ENCODE results near the gene TMPRSS11A. TPM values are rescaled to one million over a fixed set of nuclear protein-coding genes. Genes with fewer than 3 reads are reported as not detected.

The TMPRSS11A gene, protein sequence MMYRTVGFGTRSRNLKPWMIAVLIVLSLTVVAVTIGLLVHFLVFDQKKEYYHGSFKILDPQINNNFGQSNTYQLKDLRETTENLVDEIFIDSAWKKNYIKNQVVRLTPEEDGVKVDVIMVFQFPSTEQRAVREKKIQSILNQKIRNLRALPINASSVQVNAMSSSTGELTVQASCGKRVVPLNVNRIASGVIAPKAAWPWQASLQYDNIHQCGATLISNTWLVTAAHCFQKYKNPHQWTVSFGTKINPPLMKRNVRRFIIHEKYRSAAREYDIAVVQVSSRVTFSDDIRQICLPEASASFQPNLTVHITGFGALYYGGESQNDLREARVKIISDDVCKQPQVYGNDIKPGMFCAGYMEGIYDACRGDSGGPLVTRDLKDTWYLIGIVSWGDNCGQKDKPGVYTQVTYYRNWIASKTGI
- total RNA-seq (not detected), total RNA-seq (0 reads per million in 2 donors)

DNA sequence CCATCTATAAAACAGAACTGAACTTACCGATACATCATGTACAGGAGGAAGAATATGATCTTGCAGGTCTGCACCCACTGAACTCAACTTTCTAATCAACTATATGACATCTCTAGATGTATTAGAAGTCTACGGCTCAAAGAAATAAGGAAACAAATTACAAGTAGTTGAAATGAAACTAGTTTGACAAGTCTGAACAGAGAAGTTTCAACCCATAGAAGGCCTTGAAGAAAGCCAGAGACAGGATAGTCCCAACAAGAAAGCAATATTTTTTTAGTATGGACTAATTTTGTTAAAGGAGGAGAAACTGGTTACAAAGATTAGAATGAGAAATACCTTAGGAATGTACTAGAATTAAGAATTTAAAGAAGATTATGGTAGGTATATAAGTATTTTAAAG lies at the start of gene TMPRSS11A:
Gene TMPRSS11A (minus strand): TSS at position 138 of the 400 bp plus-strand sequence. CDS start 100 bp downstream, at position 38.
- no peaks in the 10 kb centered on the region for H3K4me1 Mint-ChIP-seq
- no peak within 1 kb of the TSS for H3K27ac Mint-ChIP-seq
- DNase-seq: no peak
- H3K9me3 ChIP-seq (ENCODE audit: control insufficient read depth, low read length, poor library complexity, severe bottlenecking): no peaks in the 10 kb centered on the region
- H3K27me3 Mint-ChIP-seq: no peaks in the 10 kb centered on the region
- H3K36me3 Mint-ChIP-seq (ENCODE audit: low read depth): no peaks in the 10 kb centered on the region
- ATAC-seq: no peak
- no peak within 1 kb of the TSS for H3K4me3 Mint-ChIP-seq

DNA sequence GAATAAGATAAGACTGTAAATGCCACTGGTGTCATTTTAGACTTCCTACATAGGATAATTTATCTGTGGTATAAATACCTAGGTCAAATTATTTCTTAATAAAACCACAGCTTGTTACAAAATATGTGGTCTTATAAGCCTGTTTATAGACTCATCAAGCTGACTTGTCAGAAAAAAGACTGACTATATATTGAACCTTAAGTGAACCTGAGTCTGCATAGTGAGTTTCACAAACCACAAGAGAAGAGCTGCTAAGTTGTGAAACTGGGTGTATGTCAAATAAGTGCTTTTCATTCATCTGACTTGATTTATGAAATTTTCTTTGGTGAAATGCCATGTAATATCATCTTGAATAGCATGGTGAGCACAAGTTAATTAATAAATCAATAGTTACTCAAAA lies 48.4 kb upstream of the TMPRSS11A start:
- H3K4me1 Mint-ChIP-seq: no peaks in the 10 kb centered on the region
- no peak overlapping the region for H3K27ac Mint-ChIP-seq
- ATAC-seq (no peak), DNase-seq (no peak)
- H3K27me3 Mint-ChIP-seq: peaks cover 11% of the 10 kb centered on the region
- H3K36me3 Mint-ChIP-seq (ENCODE audit: low read depth): no peaks in the 10 kb centered on the region
- no peaks in the 10 kb centered on the region for H3K9me3 ChIP-seq (ENCODE audit: control insufficient read depth, low read length, poor library complexity, severe bottlenecking)
- H3K4me3 Mint-ChIP-seq: no peak overlapping the region

DNA sequence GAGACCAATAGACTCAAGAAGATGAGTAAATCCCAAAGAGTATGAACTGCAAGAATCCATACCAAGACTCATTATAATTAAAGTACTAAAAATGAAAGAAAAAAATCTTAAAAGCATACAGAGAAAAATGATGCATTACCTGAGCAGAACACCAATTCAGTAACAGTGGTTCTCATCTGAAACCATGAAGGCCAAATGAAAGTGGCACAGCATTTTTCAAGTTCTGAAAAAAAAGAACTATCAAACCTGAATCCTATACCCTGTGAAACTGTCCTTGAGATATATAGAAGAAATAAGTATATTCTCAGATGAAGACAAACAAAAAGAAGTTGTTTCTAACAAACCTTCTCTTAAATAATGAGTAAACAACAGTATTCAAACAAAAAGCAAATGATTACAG lies 39.6 kb upstream of the TMPRSS11A start:
- no peak for DNase-seq
- Mint-ChIP-seq H3K27me3 (no peaks in the 10 kb centered on the region), H3K4me3 (no peak overlapping the region), H3K4me1 (no peaks in the 10 kb centered on the region), H3K27ac (no peak overlapping the region), H3K36me3 (ENCODE audit: low read depth) (no peaks in the 10 kb centered on the region)
- ATAC-seq: no peak
- H3K9me3 ChIP-seq (ENCODE audit: control insufficient read depth, low read length, poor library complexity, severe bottlenecking): no peaks in the 10 kb centered on the region

DNA sequence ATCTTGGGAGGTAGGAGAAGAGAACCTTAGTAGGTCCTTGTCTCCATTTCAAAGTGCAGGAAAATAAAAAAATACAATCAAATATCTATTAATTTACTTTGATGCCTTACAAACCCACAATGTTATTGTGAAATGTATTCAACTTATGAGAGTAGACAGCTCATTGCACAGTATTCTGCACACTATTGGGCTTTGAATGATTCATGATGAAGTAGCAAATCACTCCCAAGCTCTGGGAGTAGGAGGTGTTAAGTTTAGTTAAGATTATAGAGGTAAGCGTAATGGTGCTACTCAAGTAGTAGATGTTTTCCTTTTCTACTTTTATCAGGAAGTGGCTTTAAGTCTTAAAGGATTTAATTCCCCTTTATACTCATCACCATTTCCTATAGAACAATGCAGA lies 32.8 kb upstream of the TMPRSS11A start:
- Mint-ChIP-seq H3K36me3 (ENCODE audit: low read depth) (no peaks in the 10 kb centered on the region), H3K4me1 (no peaks in the 10 kb centered on the region)
- ATAC-seq: no peak

DNA sequence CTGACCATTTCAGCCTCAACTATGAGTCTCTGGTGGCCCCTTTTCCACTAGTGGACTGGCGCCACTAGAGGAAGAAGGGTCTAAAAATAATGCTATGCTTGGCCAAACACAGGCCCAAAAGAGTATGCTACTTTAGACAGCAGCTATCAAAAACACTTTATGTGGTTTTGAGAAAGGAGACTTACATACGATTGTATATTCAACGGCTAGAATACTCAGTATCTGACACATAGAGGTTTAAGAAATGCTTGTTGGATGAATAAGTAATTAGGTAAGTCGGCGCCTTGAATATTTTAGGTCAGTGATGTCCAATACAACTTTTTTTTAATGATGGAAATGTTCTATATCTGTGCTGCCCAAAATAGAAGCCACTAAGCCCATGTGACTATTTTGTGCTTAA lies 25.7 kb upstream of the TMPRSS11A start:
- H3K9me3 ChIP-seq (ENCODE audit: control insufficient read depth, low read length, poor library complexity, severe bottlenecking): no peaks in the 10 kb centered on the region
- DNase-seq: no peak
- H3K36me3 Mint-ChIP-seq (ENCODE audit: low read depth): no peaks in the 10 kb centered on the region
- H3K27me3 Mint-ChIP-seq: peaks cover 7% of the 10 kb centered on the region
- H3K4me3 Mint-ChIP-seq: no peak overlapping the region
- no peak overlapping the region for H3K27ac Mint-ChIP-seq
- ATAC-seq: no peak
- no peaks in the 10 kb centered on the region for H3K4me1 Mint-ChIP-seq

More for the DNA sequence above, 32.8 kb upstream of the TMPRSS11A start:
- Mint-ChIP-seq H3K4me3 (no peak overlapping the region), H3K27me3 (no peaks in the 10 kb centered on the region), H3K27ac (no peak overlapping the region)
- H3K9me3 ChIP-seq (ENCODE audit: control insufficient read depth, low read length, poor library complexity, severe bottlenecking): no peaks in the 10 kb centered on the region
- DNase-seq: no peak

DNA sequence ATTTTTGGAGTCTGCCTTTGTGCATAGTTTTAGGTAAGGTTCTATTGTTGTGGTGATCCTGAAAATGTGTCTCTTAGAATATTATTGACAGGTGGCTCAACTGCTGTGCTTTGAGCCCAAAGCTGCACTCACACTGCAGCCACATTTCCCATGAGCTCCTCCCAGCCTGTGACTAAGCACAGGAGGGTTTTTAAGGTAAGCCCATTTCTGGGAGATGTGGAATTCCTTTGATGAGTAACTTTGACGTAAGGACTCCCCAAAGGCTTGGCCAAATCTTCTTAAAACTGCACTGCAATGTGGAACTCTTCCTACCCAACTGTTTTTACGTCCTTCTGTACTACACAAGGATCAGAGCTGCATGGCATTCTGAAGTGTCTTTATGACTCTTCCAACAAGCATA lies 20.0 kb upstream of the TMPRSS11A start:
- Mint-ChIP-seq H3K27ac (no peak overlapping the region), H3K4me1 (peaks cover 2% of the 10 kb centered on the region)
- ATAC-seq: no peak

DNA sequence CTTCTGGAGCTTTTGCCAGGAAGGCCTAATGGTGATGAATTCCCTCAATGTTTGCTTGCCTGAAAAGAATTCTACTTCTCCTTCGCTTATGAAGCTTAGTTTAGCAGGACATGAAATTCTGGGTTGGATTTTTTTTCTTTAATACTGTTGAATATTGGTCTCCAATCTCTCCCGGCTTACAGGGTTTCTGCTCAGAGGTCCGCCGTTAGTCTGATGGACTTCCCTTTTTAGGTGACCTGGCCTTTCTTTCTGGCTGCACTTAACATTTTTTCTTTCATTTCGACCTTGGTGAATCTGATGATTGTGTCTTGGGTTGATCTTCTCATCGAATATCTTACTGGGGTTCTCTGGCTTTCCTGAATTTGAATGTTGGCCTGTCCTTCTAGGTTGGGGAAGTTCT lies 17.2 kb upstream of the TMPRSS11A start:
- no peak overlapping the region for H3K27ac Mint-ChIP-seq
- H3K4me3 Mint-ChIP-seq: no peak overlapping the region
- no peak for DNase-seq
- no peaks in the 10 kb centered on the region for H3K27me3 Mint-ChIP-seq
- H3K9me3 ChIP-seq (ENCODE audit: control insufficient read depth, low read length, poor library complexity, severe bottlenecking): no peaks in the 10 kb centered on the region
- peaks cover 2% of the 10 kb centered on the region for H3K4me1 Mint-ChIP-seq
- H3K36me3 Mint-ChIP-seq (ENCODE audit: low read depth): peaks cover 4% of the 10 kb centered on the region
- no peak for ATAC-seq

More for the DNA sequence above, 20.0 kb upstream of the TMPRSS11A start:
- H3K36me3 Mint-ChIP-seq (ENCODE audit: low read depth): peaks cover 4% of the 10 kb centered on the region
- H3K27me3 Mint-ChIP-seq: peaks cover 7% of the 10 kb centered on the region
- no peaks in the 10 kb centered on the region for H3K9me3 ChIP-seq (ENCODE audit: control insufficient read depth, low read length, poor library complexity, severe bottlenecking)
- no peak overlapping the region for H3K4me3 Mint-ChIP-seq
- no peak for DNase-seq

DNA sequence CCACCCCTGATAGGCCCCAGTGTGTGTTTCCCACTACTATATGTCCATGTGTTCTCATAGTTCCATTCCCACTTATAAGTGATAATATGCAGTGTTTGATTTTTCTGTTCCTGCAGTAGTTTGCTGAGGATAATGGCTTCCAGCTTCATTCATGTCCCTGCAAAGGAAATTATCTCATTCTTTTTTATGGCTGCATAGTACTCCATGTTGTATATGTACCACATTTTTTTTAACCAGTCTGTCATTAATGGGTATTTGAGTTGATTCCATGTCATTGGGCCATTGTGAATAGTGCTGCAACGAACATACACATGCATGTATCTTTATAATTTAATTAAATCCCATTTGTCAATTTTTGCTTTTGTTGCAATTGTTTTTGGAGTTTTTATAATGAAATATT lies 10.3 kb upstream of the TMPRSS11A start:
- ATAC-seq (no peak), DNase-seq (no peak)
- H3K4me1 Mint-ChIP-seq: no peaks in the 10 kb centered on the region
- H3K36me3 Mint-ChIP-seq (ENCODE audit: low read depth): no peaks in the 10 kb centered on the region
- H3K27me3 Mint-ChIP-seq: no peaks in the 10 kb centered on the region
- no peaks in the 10 kb centered on the region for H3K9me3 ChIP-seq (ENCODE audit: control insufficient read depth, low read length, poor library complexity, severe bottlenecking)
- no peak overlapping the region for H3K27ac Mint-ChIP-seq
- H3K4me3 Mint-ChIP-seq: no peak overlapping the region

DNA sequence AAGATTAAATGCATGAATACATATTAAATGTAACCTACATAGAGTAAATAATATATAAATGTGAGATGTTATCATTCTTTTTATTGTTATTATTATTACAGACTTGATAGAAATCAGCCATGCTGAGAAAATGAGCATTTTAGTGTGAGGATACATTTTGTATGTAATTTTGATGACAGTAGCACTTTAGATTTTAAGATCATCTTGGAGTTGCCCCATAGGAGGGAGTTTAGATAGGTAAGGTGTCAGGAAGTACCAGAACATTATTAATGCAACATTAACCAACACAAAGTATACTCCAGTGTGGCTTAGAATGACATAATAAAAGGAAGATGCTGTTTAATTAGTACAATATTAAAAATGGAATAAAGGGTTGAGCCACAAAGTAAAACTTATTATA lies 8.4 kb downstream of the TMPRSS11A start:
- Mint-ChIP-seq H3K27ac (no peak overlapping the region), H3K27me3 (no peaks in the 10 kb centered on the region), H3K4me3 (no peak overlapping the region), H3K4me1 (no peaks in the 10 kb centered on the region), H3K36me3 (ENCODE audit: low read depth) (no peaks in the 10 kb centered on the region)
- no peak for ATAC-seq
- no peak for DNase-seq
- H3K9me3 ChIP-seq (ENCODE audit: control insufficient read depth, low read length, poor library complexity, severe bottlenecking): no peaks in the 10 kb centered on the region

DNA sequence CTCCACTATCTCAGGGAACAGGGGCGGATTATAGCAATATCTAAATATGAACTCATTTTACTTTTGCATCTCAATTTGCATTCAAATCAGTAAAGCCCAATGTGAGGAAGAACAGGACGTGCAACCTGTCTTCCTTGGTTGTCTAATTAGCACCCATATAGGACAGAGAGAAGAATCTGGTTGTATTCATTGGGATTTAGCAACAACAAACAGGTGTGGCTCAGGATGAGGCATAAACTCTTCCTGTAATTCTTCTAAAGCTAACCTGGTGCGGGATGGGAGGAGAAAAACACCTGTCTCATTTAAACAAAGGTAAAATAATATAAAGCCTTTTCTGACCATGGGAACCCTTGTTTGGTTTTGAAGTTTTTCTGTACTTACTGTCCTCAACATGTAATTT lies 22.2 kb downstream of the TMPRSS11A start:
- Mint-ChIP-seq H3K4me3 (no peak overlapping the region), H3K4me1 (no peaks in the 10 kb centered on the region), H3K27ac (no peak overlapping the region), H3K27me3 (peaks cover 5% of the 10 kb centered on the region), H3K36me3 (ENCODE audit: low read depth) (no peaks in the 10 kb centered on the region)
- no peak for ATAC-seq
- no peaks in the 10 kb centered on the region for H3K9me3 ChIP-seq (ENCODE audit: control insufficient read depth, low read length, poor library complexity, severe bottlenecking)
- no peak for DNase-seq

DNA sequence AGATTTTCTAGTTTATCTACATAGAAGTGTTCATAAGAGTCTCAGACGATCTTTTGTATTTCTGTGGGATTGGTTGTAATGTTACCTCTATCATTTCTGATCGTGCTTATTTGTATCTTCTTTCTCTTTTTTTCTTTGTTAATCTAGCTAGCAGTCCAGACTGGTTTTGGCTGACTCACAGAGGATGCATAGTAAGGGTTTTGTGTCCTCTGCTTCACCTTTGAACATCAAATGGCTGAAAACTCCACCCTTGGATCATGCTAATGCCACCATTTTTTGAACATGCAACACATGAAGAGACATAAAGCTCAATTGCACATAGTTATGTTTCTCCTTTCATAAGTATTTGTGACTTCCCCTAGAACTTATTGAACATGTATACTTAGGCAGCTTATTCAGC lies 22.8 kb downstream of the TMPRSS11A start:
- Mint-ChIP-seq H3K27me3 (peaks cover 4% of the 10 kb centered on the region), H3K36me3 (ENCODE audit: low read depth) (no peaks in the 10 kb centered on the region), H3K27ac (no peak overlapping the region), H3K4me1 (no peaks in the 10 kb centered on the region), H3K4me3 (no peak overlapping the region)
- DNase-seq (no peak), ATAC-seq (no peak)
- H3K9me3 ChIP-seq (ENCODE audit: control insufficient read depth, low read length, poor library complexity, severe bottlenecking): no peaks in the 10 kb centered on the region

DNA sequence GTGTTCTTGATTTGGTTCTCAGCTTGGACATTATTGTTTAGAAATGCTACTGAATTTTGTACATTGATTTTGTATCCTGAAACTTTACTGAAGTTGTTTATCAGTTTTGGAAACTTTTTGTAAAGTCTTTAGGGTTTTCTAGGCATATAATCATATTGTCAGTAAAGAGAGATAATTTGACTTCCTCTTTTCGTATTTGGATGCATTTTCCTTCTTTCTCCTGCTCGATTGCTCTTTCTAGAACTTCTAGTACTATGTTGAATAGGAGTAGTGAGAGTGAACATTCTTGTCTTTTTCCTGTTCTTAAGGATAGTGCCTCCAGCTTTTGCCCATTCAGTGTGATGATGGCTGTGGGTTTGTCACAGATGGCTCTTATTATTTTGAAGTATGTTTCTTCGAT lies 24.1 kb downstream of the TMPRSS11A start:
- no peaks in the 10 kb centered on the region for H3K36me3 Mint-ChIP-seq (ENCODE audit: low read depth)
- H3K27ac Mint-ChIP-seq: no peak overlapping the region
- H3K4me1 Mint-ChIP-seq: no peaks in the 10 kb centered on the region
- no peak for DNase-seq
- no peak overlapping the region for H3K4me3 Mint-ChIP-seq
- no peaks in the 10 kb centered on the region for H3K9me3 ChIP-seq (ENCODE audit: control insufficient read depth, low read length, poor library complexity, severe bottlenecking)
- no peaks in the 10 kb centered on the region for H3K27me3 Mint-ChIP-seq
- ATAC-seq: no peak

DNA sequence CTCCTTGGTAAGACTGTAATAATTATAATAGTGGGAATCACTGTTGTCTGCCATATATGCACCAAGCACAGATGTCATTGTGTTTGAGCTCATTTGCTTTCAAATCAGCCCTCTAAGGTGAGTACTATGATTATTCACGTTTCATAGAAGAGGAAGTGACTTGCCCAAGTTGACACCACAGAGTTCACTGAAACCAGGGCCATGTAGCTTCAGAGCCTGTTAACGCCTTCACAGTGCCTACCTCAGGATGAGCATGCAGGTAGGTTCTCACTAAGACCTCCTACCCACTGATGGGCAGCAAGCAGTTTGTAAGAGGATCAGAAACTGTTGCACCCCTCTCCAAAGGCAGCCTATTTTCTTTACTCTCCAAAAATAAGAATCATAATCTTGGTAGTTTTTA lies 27.4 kb downstream of the TMPRSS11A start:
- no peaks in the 10 kb centered on the region for H3K9me3 ChIP-seq (ENCODE audit: control insufficient read depth, low read length, poor library complexity, severe bottlenecking)
- DNase-seq (no peak), ATAC-seq (no peak)
- no peak overlapping the region for H3K4me3 Mint-ChIP-seq
- H3K4me1 Mint-ChIP-seq: peaks cover 2% of the 10 kb centered on the region
- no peak overlapping the region for H3K27ac Mint-ChIP-seq
- H3K36me3 Mint-ChIP-seq (ENCODE audit: low read depth): no peaks in the 10 kb centered on the region
- H3K27me3 Mint-ChIP-seq: peaks cover 16% of the 10 kb centered on the region

DNA sequence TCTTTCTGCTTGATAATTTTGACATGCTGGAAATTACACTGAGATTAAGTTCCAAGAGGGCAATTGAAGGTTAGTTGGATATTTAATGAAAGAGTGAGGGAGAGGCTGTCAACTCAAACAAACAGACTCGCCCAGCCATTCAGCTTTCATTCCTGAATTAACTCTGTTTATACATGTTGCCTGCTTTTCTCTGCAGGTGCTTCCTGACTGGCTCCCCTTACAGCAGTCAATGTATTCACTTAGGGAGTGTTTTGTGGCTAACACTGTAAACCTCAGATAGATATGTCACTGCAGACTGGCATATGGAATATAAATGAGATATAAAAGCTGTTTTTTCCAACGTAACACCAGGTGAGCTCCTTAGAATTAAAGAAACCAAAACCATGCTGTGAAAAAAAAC lies 28.7 kb downstream of the TMPRSS11A start:
- Mint-ChIP-seq H3K4me3 (no peak overlapping the region), H3K27me3 (peaks cover 25% of the 10 kb centered on the region), H3K27ac (no peak overlapping the region), H3K4me1 (peaks cover 2% of the 10 kb centered on the region), H3K36me3 (ENCODE audit: low read depth) (no peaks in the 10 kb centered on the region)
- ATAC-seq (no peak), DNase-seq (no peak)
- H3K9me3 ChIP-seq (ENCODE audit: control insufficient read depth, low read length, poor library complexity, severe bottlenecking): no peaks in the 10 kb centered on the region
